ENCODE results near the gene TACR3. TPM values are rescaled to one million over a fixed set of nuclear protein-coding genes. Genes with fewer than 3 reads are reported as not detected.

The TACR3 gene
- total RNA-seq, 1 donor from 2014 or later = 0.46 TPM

- Mint-ChIP-seq H3K4me1 (ENCODE audit: low read depth) (no peaks in the 10 kb centered on the region), H3K36me3 (ENCODE audit: insufficient read depth) (no peaks in the 10 kb centered on the region), H3K4me3 (ENCODE audit: low read depth) (no peak overlapping the region), H3K9me3 (ENCODE audit: low read depth) (no peaks in the 10 kb centered on the region), H3K27ac (no peak overlapping the region), H3K27me3 (no peaks in the 10 kb centered on the region)
- no peak for TF ChIP-seq CTCF (IDR thresholded peaks at IDR 0.05; ENCODE audit: unreplicated experiment)
- no peak for DNase-seq (ENCODE audit: low spot score, unreplicated experiment)
Observed at GRCh38 chr4:103664436-103665075, 55.2 kb downstream of the TACR3 start.

GRCh38 chr4:103648541-103648940, 71.2 kb downstream of the TACR3 start:
- no peak for TF ChIP-seq CTCF (IDR thresholded peaks at IDR 0.05; ENCODE audit: unreplicated experiment)
- no peaks in the 10 kb centered on the region for H3K9me3 Mint-ChIP-seq (ENCODE audit: low read depth)
- H3K27ac Mint-ChIP-seq = no peak overlapping the region
- no peaks in the 10 kb centered on the region for H3K27me3 Mint-ChIP-seq
- no peaks in the 10 kb centered on the region for H3K36me3 Mint-ChIP-seq (ENCODE audit: insufficient read depth)
- H3K4me3 Mint-ChIP-seq (ENCODE audit: low read depth) = no peak overlapping the region
- DNase-seq (ENCODE audit: low spot score, unreplicated experiment) = no peak
- peaks cover 5% of the 10 kb centered on the region for H3K4me1 Mint-ChIP-seq (ENCODE audit: low read depth)

GRCh38 chr4:103645991-103646390, 73.8 kb downstream of the TACR3 start:
- Mint-ChIP-seq H3K27ac (no peak overlapping the region), H3K4me1 (ENCODE audit: low read depth) (peaks cover 6% of the 10 kb centered on the region), H3K4me3 (ENCODE audit: low read depth) (no peak overlapping the region), H3K36me3 (ENCODE audit: insufficient read depth) (no peaks in the 10 kb centered on the region), H3K9me3 (ENCODE audit: low read depth) (peaks cover 8% of the 10 kb centered on the region), H3K27me3 (no peaks in the 10 kb centered on the region)
- TF ChIP-seq CTCF (IDR thresholded peaks at IDR 0.05; ENCODE audit: unreplicated experiment) = no peak
- DNase-seq (ENCODE audit: low spot score, unreplicated experiment) = no peak

GRCh38 chr4:103634236-103634635, 85.5 kb downstream of the TACR3 start:
- TF ChIP-seq CTCF (IDR thresholded peaks at IDR 0.05; ENCODE audit: unreplicated experiment) = no peak
- H3K9me3 Mint-ChIP-seq (ENCODE audit: low read depth) = peaks cover 3% of the 10 kb centered on the region
- H3K4me3 Mint-ChIP-seq (ENCODE audit: low read depth) = no peak overlapping the region
- no peak overlapping the region for H3K27ac Mint-ChIP-seq
- no peak for DNase-seq (ENCODE audit: low spot score, unreplicated experiment)
- no peaks in the 10 kb centered on the region for H3K4me1 Mint-ChIP-seq (ENCODE audit: low read depth)
- no peaks in the 10 kb centered on the region for H3K27me3 Mint-ChIP-seq
- no peaks in the 10 kb centered on the region for H3K36me3 Mint-ChIP-seq (ENCODE audit: insufficient read depth)

GRCh38 chr4:103626296-103626695, 93.5 kb downstream of the TACR3 start:
- H3K27ac Mint-ChIP-seq = no peak overlapping the region
- H3K9me3 Mint-ChIP-seq (ENCODE audit: low read depth) = peaks cover 3% of the 10 kb centered on the region
- no peak for TF ChIP-seq CTCF (IDR thresholded peaks at IDR 0.05; ENCODE audit: unreplicated experiment)
- H3K4me1 Mint-ChIP-seq (ENCODE audit: low read depth) = peaks cover 1% of the 10 kb centered on the region
- H3K27me3 Mint-ChIP-seq = peaks cover 5% of the 10 kb centered on the region
- no peaks in the 10 kb centered on the region for H3K36me3 Mint-ChIP-seq (ENCODE audit: insufficient read depth)
- no peak for DNase-seq (ENCODE audit: low spot score, unreplicated experiment)
- H3K4me3 Mint-ChIP-seq (ENCODE audit: low read depth) = no peak overlapping the region
